Measurements from ENCODE around the gene LZIC. TPM values are rescaled to one million over a fixed set of nuclear protein-coding genes. Genes with fewer than 3 reads are reported as not detected.

Gene LZIC
- total RNA-seq, 1 donor from 2014 or later, result 3.7 TPM

- Histone ChIP-seq H3K4me1 (no peaks in the 10 kb centered on the region), H3K4me3 (no peak overlapping the region), H3K36me3 (peaks cover 17 to 25% of the 10 kb centered on the region in 2 donors), H3K9me3 (no peaks in the 10 kb centered on the region), H3K27me3 (no peaks in the 10 kb centered on the region), H3K27ac (no peak overlapping the region)
- intact Hi-C loops (cut with DNase I), result no loop called here
- no peak for DNase-seq (ENCODE audit: low spot score in 2 of 2)
- no peak for TF ChIP-seq CTCF (IDR thresholded peaks at IDR 0.05)
Observed at GRCh38 chr1:9984253-9984652, 41.1 kb upstream of the LZIC start.

GRCh38 chr1:9960706-9961562, 17.7 kb upstream of the LZIC start:
- no peak for DNase-seq (ENCODE audit: low spot score in 2 of 2)
- intact Hi-C loops (cut with DNase I), result no loop called here

GRCh38 chr1:9960011-9960410, 16.8 kb upstream of the LZIC start:
- Histone ChIP-seq H3K27ac (peak overlapping the region in 1 of 2 donors; percentile 45), H3K9me3 (no peaks in the 10 kb centered on the region), H3K4me3 (no peak overlapping the region), H3K4me1 (no peaks in the 10 kb centered on the region), H3K36me3 (no peaks in the 10 kb centered on the region), H3K27me3 (no peaks in the 10 kb centered on the region)
- no peak for TF ChIP-seq CTCF (IDR thresholded peaks at IDR 0.05)
- no peak for DNase-seq (ENCODE audit: low spot score in 2 of 2)
- intact Hi-C loops (cut with DNase I), result no loop called here

More at GRCh38 chr1:9960706-9961562, 17.7 kb upstream of the LZIC start:
- peak overlapping the region in 1 of 2 donors; percentile 45 for H3K27ac ChIP-seq
- no peak for TF ChIP-seq CTCF (IDR thresholded peaks at IDR 0.05)
- H3K27me3 ChIP-seq, result no peaks in the 10 kb centered on the region
- no peaks in the 10 kb centered on the region for H3K9me3 ChIP-seq
- no peaks in the 10 kb centered on the region for H3K36me3 ChIP-seq
- no peak overlapping the region for H3K4me3 ChIP-seq
- no peaks in the 10 kb centered on the region for H3K4me1 ChIP-seq

GRCh38 chr1:9957726-9958125, 14.5 kb upstream of the LZIC start:
- intact Hi-C loops (cut with DNase I), result no loop called here
- no peaks in the 10 kb centered on the region for H3K4me1 ChIP-seq
- H3K36me3 ChIP-seq, result no peaks in the 10 kb centered on the region
- no peak for DNase-seq (ENCODE audit: low spot score in 2 of 2)
- no peak overlapping the region for H3K4me3 ChIP-seq
- no peaks in the 10 kb centered on the region for H3K27me3 ChIP-seq
- no peak for TF ChIP-seq CTCF (IDR thresholded peaks at IDR 0.05)
- H3K27ac ChIP-seq, result no peak overlapping the region
- no peaks in the 10 kb centered on the region for H3K9me3 ChIP-seq

GRCh38 chr1:9946315-9946714, 3.1 kb upstream of the LZIC start:
- DNase-seq (ENCODE audit: low spot score in 2 of 2), result no peak
- Histone ChIP-seq H3K27me3 (no peaks in the 10 kb centered on the region), H3K4me1 (peaks cover 0 to 20% of the 10 kb centered on the region in 2 donors), H3K9me3 (no peaks in the 10 kb centered on the region), H3K27ac (no peak overlapping the region), H3K36me3 (peaks cover 0 to 7% of the 10 kb centered on the region in 2 donors), H3K4me3 (no peak overlapping the region)
- intact Hi-C loops (cut with DNase I), result no loop called here
- TF ChIP-seq CTCF (IDR thresholded peaks at IDR 0.05), result no peak

Data from ascending aorta (tissue), 2 donors.